B cell (primary cell): ENCODE measurements around the gene LRRC4. TPM values are rescaled to one million over a fixed set of nuclear protein-coding genes. Genes with fewer than 3 reads are reported as not detected.

Experiments
- ATAC-seq: fragments of 200-7000 bp; cut with Tn5 transposase; one replicate; pipeline ENCODE4 v1.10.0; 2021; ENCODE audit warnings: low read depth, mild to moderate bottlenecking, moderate number of reproducible peaks, moderate library complexity
- CTCF ChIA-PET: fragments of 350-600 bp; sonication (Branson Sonifier 250); formaldehyde crosslinking; loops from one replicate; lab custom pipeline; 2021; ENCODE audit warnings: antibody characterized with exemption, inconsistent platforms; lab: Charles Lee
- POLR2A ChIA-PET: fragments of 350-600 bp; sonication (Branson Sonifier 250); formaldehyde crosslinking; loops from one replicate; lab custom pipeline; 2021; ENCODE audit warnings: antibody characterized with exemption; lab: Charles Lee
- DNase-seq: peaks from one replicate; pipeline ENCODE4 v3.0.0; 2013
- H2AFZ ChIP-seq: 2 replicates; pipeline ENCODE4 v1.6.1; 2012; ENCODE audit warnings: mild to moderate bottlenecking, low read depth, low read length; ENCODE audit not compliant: insufficient read depth, poor library complexity, severe bottlenecking
- H3K27ac ChIP-seq, 2 donors: 1 replicate in 1 of 2; 2 replicates in 1 of 2; pipeline ENCODE4 v1.5.1; 2012 to 2013; ENCODE audit warnings: low read length in 2 of 2, mild to moderate bottlenecking in 2 of 2, moderate library complexity in 1 of 2
- H3K27me3 ChIP-seq, 4 experiments: fragments of 200-600 bp in 1 of 4; sonication (generic) in 1 of 4; replicated peaks in 1 of 4; 1 replicate in 2 of 4; 2 replicates in 2 of 4; pipeline versions ENCODE4 v1.6.1 to v1.7.0; 2013 to 2016; ENCODE audit warnings: low read length in 3 of 4, mild to moderate bottlenecking in 2 of 4, mixed read lengths in 1 of 4, moderate library complexity in 1 of 4; ENCODE audit not compliant: insufficient read depth in 4 of 4, control insufficient read depth in 3 of 4; ENCODE audit errors: control extremely low read depth in 1 of 4
- H3K36me3 ChIP-seq, 2 experiments: replicated peaks in 1 of 2; 1 replicate in 1 of 2; 2 replicates in 1 of 2; pipeline versions ENCODE4 v1.6.1 to v1.7.1; 2013; ENCODE audit warnings: low read length in 1 of 2; ENCODE audit not compliant: insufficient read depth in 2 of 2, control insufficient read depth in 1 of 2; ENCODE audit errors: control extremely low read depth in 1 of 2, extremely low read depth in 1 of 2
- H3K4me1 ChIP-seq, 2 donors: fragments of 200-600 bp in 1 of 2; sonication (generic) in 1 of 2; 1 replicate in 1 of 2; 2 replicates in 1 of 2; pipeline versions ENCODE4 v1.5.1 to v1.6.1; 2013 to 2017; ENCODE audit warnings: low read length in 2 of 2; ENCODE audit not compliant: control insufficient read depth in 2 of 2, insufficient read depth in 2 of 2
- H3K4me2 ChIP-seq: replicated peaks from 2 replicates; pipeline ENCODE3; 2012; ENCODE audit warnings: mild to moderate bottlenecking, low read depth, low read length; ENCODE audit not compliant: poor library complexity, severe bottlenecking
- H3K4me3 ChIP-seq, 5 experiments: fragments of 200-600 bp in 1 of 5; sonication (generic) in 1 of 5; 1 replicate in 3 of 5; 2 replicates in 2 of 5; pipeline versions ENCODE4 v1.5.1 to v1.7.0; 2011 to 2016; ENCODE audit warnings: low read length in 4 of 5, mild to moderate bottlenecking in 4 of 5, low read depth in 2 of 5, control low read depth in 1 of 5, moderate library complexity in 1 of 5; ENCODE audit not compliant: insufficient read depth in 1 of 5; ENCODE audit errors: control extremely low read depth in 1 of 5, extremely low read depth in 1 of 5
- H3K79me2 ChIP-seq: fragments of 200-600 bp; sonication (generic); one replicate; pipeline ENCODE4 v1.6.0; 2016; ENCODE audit warnings: low read length; ENCODE audit not compliant: control insufficient read depth, insufficient read depth
- H3K9ac ChIP-seq: fragments of 200-600 bp; sonication (generic); 2 replicates; pipeline ENCODE4 v1.6.1; 2017; ENCODE audit warnings: mild to moderate bottlenecking, low read length, moderate library complexity
- H3K9me3 ChIP-seq, 3 donors: one replicate each; pipeline versions ENCODE4 v1.6.1 to v1.7.1; 2013; ENCODE audit warnings: low read length in 2 of 3; ENCODE audit not compliant: control insufficient read depth in 2 of 3, insufficient read depth in 1 of 3; ENCODE audit errors: control extremely low read depth in 1 of 3
- H4K20me1 ChIP-seq: 2 replicates; pipeline ENCODE4 v1.6.0; 2012; ENCODE audit warnings: mild to moderate bottlenecking, low read length; ENCODE audit not compliant: insufficient read depth, control insufficient read depth, poor library complexity, severe bottlenecking
- H3K27ac Mint-ChIP-seq: one replicate; pipeline ENCODE4 v1.8.0; 2021; ENCODE audit warnings: mixed read lengths
- H3K27me3 Mint-ChIP-seq: one replicate; pipeline ENCODE4 v1.8.0; 2021; ENCODE audit warnings: mixed read lengths
- H3K4me1 Mint-ChIP-seq: one replicate; pipeline ENCODE4 v1.8.0; 2021; ENCODE audit warnings: mixed read lengths
- H3K4me3 Mint-ChIP-seq: one replicate; pipeline ENCODE4 v1.8.0; 2021; ENCODE audit warnings: mixed read lengths
- H3K9me3 Mint-ChIP-seq: one replicate; pipeline ENCODE4 v1.8.0; 2022; ENCODE audit warnings: mixed read lengths; ENCODE audit not compliant: insufficient read depth
- CTCF ChIP-seq: fragments of 200-600 bp; IDR thresholded peaks from one replicate; pipeline ENCODE4 v1.8.0; 2022; ENCODE audit warnings: antibody characterized with exemption, mild to moderate bottlenecking
- EZH2 ChIP-seq: IDR thresholded peaks from 2 replicates; pipeline ENCODE4 v1.6.1; 2012; ENCODE audit warnings: borderline replicate concordance, low read depth, mild to moderate bottlenecking, moderate library complexity, low read length; ENCODE audit not compliant: insufficient read depth, poor library complexity, severe bottlenecking
- WGBS: methylation state at CpG from one replicate; pipeline ENCODE4 v1.1.5; 2013; ENCODE audit warnings: missing lambda C conversion rate; ENCODE audit not compliant: insufficient coverage; 5-methylcytosine and 5-hydroxymethylcytosine counted together
- intact Hi-C: fragments of 100-400 bp; cut with micrococcal nuclease; formaldehyde crosslinking; loops from one replicate; pipeline ENCODE4 v1.10.0; 2022
- polyA plus RNA-seq: library from polyadenylated mRNA; depleted of rRNA; stranded (reverse); fragments of >200 nt; gene quantifications from 2 replicates; pipeline ENCODE4 v1.2.3, GENCODE V29; 2012
- total RNA-seq, 2 donors: library from RNA; stranded (reverse); fragments of 120-200 nt in 1 of 2; gene quantifications; 1 replicate in 1 of 2; 2 replicates in 1 of 2; pipeline versions ENCODE4 v1.2.3 to v1.2.4, GENCODE V29; 2013 to 2022

The LRRC4 gene
- total and polyA plus RNA-seq, 2 donors (not counting 1 experiment from before 2014, with no cell fraction given) = 0.98 to 1.2 TPM

- Histone ChIP-seq H3K27ac (no peak overlapping the region), H3K79me2 (peaks cover 9% of the 10 kb centered on the region), H4K20me1 (peaks cover 21% of the 10 kb centered on the region), H3K9ac (no peak overlapping the region), H3K4me2 (no peak overlapping the region), H2AFZ (no peak overlapping the region), H3K36me3 (peaks cover 0 to 9% of the 10 kb centered on the region in 2 experiments), H3K9me3 (no peaks in the 10 kb centered on the region), H3K27me3 (peaks cover 0 to 9% (median 0%) of the 10 kb centered on the region in 4 experiments), H3K4me1 (peaks cover 8 to 29% of the 10 kb centered on the region in 2 donors), H3K4me3 (no peak overlapping the region)
- 86% methylated on average over 2 of the region's 2 CpGs for WGBS
- POLR2A ChIA-PET = no interaction called here
- Mint-ChIP-seq H3K4me3 (no peak overlapping the region), H3K4me1 (peaks cover 28% of the 10 kb centered on the region), H3K27me3 (no peaks in the 10 kb centered on the region), H3K9me3 (no peaks in the 10 kb centered on the region), H3K27ac (no peak overlapping the region)
- CTCF ChIA-PET = interaction anchor here (3.5 kb wide), 1 partner anchor 328 kb away, joined by 12 read pairs; no protein-coding TSS in a partner anchor
- TF ChIP-seq CTCF = no peak
- TF ChIP-seq EZH2 = no peak
- DNase-seq (no peak), ATAC-seq (no peak)
- intact Hi-C loops = loop anchor here (10.0 kb wide), 1 partner anchor 122 kb away; no protein-coding TSS in a partner anchor
Observed at GRCh38 chr7:128037081-128037480, 5.8 kb upstream of the LRRC4 start.

GRCh38 chr7:128036226-128036940, 5.1 kb upstream of the LRRC4 start:
- TF ChIP-seq EZH2 (no peak), CTCF (no peak)
- Histone ChIP-seq H3K4me1 (peaks cover 8 to 29% of the 10 kb centered on the region in 2 donors), H2AFZ (no peak overlapping the region), H3K36me3 (peaks cover 0 to 3% of the 10 kb centered on the region in 2 experiments), H3K27me3 (peaks cover 0 to 9% (median 0%) of the 10 kb centered on the region in 4 experiments), H3K79me2 (peaks cover 9% of the 10 kb centered on the region), H3K27ac (no peak overlapping the region), H3K9me3 (no peaks in the 10 kb centered on the region), H3K4me2 (no peak overlapping the region), H3K4me3 (no peak overlapping the region), H3K9ac (no peak overlapping the region), H4K20me1 (peaks cover 21% of the 10 kb centered on the region)
- Mint-ChIP-seq H3K27ac (no peak overlapping the region), H3K9me3 (no peaks in the 10 kb centered on the region), H3K4me3 (no peak overlapping the region), H3K4me1 (peaks cover 26% of the 10 kb centered on the region), H3K27me3 (peaks cover 3% of the 10 kb centered on the region)
- WGBS = no CpG with 5 or more reads among the region's 4 CpGs
- DNase-seq (no peak), ATAC-seq (no peak)
- ChIA-PET POLR2A (no interaction called here), CTCF (interaction anchor here (0.9 to 3.5 kb wide), 2 partner anchors 244 to 328 kb away, joined by 3 to 12 read pairs; no protein-coding TSS in a partner anchor)
- intact Hi-C loops = loop anchor here (10.0 kb wide), 1 partner anchor 122 kb away; no protein-coding TSS in a partner anchor
